NCI-H2107 (cell line): ENCODE results near the gene DCLK1.

Experiments used
- DNase-seq: peaks from one replicate; lab custom pipeline; 2025; lab: John Stamatoyannopoulos, UW

The DCLK1 gene

GRCh38 chr13:35747594-35747993, 383.6 kb downstream of the DCLK1 start:
- DNase-seq, result no peak

GRCh38 chr13:35744566-35745178, 386.5 kb downstream of the DCLK1 start:
- DNase-seq, result no peak

- no peak for DNase-seq
These were observed 387.0 kb downstream of the DCLK1 start for GRCh38 chr13:35744144-35744543.

GRCh38 chr13:35743165-35743564, 388.0 kb downstream of the DCLK1 start:
- no peak for DNase-seq

GRCh38 chr13:35741657-35742056, 389.5 kb downstream of the DCLK1 start:
- DNase-seq, result no peak

- no peak for DNase-seq
These were observed 394.3 kb downstream of the DCLK1 start for GRCh38 chr13:35736876-35737275.

GRCh38 chr13:35733827-35734226, 397.4 kb downstream of the DCLK1 start:
- DNase-seq, result no peak

- no peak for DNase-seq
These were observed 398.6 kb downstream of the DCLK1 start for GRCh38 chr13:35732565-35732964.

- DNase-seq, result no peak
These were observed 399.7 kb downstream of the DCLK1 start for GRCh38 chr13:35731471-35731870.

GRCh38 chr13:35729926-35730627, 401.1 kb downstream of the DCLK1 start:
- DNase-seq, result no peak

- no peak for DNase-seq
These were observed 403.3 kb downstream of the DCLK1 start for GRCh38 chr13:35727881-35728280.

- no peak for DNase-seq
These were observed 406.7 kb downstream of the DCLK1 start for GRCh38 chr13:35724446-35724845.

- no peak for DNase-seq
These were observed 407.4 kb downstream of the DCLK1 start for GRCh38 chr13:35723821-35724220.

GRCh38 chr13:35723053-35723461, 408.1 kb downstream of the DCLK1 start:
- no peak for DNase-seq

GRCh38 chr13:35722458-35723052, 408.6 kb downstream of the DCLK1 start:
- DNase-seq, result no peak

- DNase-seq, result no peak
These were observed 410.3 kb downstream of the DCLK1 start for GRCh38 chr13:35720690-35721554.

- DNase-seq, result no peak
These were observed 410.9 kb downstream of the DCLK1 start for GRCh38 chr13:35720290-35720689.
